Caco-2 (cell line): ENCODE data around the gene TMEM182. TPM values are rescaled to one million over a fixed set of nuclear protein-coding genes. Genes with fewer than 3 reads are reported as not detected.

Source experiments
- BruUV-seq: library from RNA; stranded (reverse); fragments of 400-500 nt; replicated peaks from 2 replicates; lab custom pipeline; 2021; lab: Mats Ljungman, UMichigan
- CTCF ChIA-PET: fragments of 300-600 bp; sonication (Branson Sonifier 250); formaldehyde crosslinking; loops from one replicate; lab custom pipeline; 2022; ENCODE audit warnings: antibody characterized with exemption; lab: Charles Lee
- POLR2A ChIA-PET: fragments of 300-600 bp; sonication (Branson Sonifier 250); formaldehyde crosslinking; loops from one replicate; lab custom pipeline; 2022; ENCODE audit warnings: antibody characterized with exemption; lab: Charles Lee
- DNase-seq, 2 experiments: peaks; one replicate each; pipeline versions ENCODE4 v3.0.0 to v3.0.0-alpha.2; 2020 to 2022
- H3K27me3 ChIP-seq: replicated peaks from 2 replicates; pipeline ENCODE4 v1.6.0; 2011; ENCODE audit warnings: low read length; ENCODE audit not compliant: control insufficient read depth, insufficient read depth
- H3K36me3 ChIP-seq: 2 replicates; pipeline ENCODE4 v1.5.1; 2011; ENCODE audit warnings: low read length; ENCODE audit not compliant: control insufficient read depth, insufficient read depth
- H3K4me1 ChIP-seq: fragments of 250-450 bp; sonication (Bioruptor Pico); 2 replicates; pipeline ENCODE4 v1.5.1; 2020; ENCODE audit warnings: mild to moderate bottlenecking
- H3K4me3 ChIP-seq: 2 replicates; pipeline ENCODE4 v1.5.1; 2011; ENCODE audit warnings: low read depth, mild to moderate bottlenecking, control low read depth, low read length
- H3K9me3 ChIP-seq: fragments of 250-450 bp; sonication (Bioruptor Pico); 2 replicates; pipeline ENCODE4 v1.5.1; 2020; ENCODE audit warnings: mild to moderate bottlenecking, moderate library complexity
- H3K27ac Mint-ChIP-seq: one replicate; pipeline ENCODE4 v1.8.0; 2022; ENCODE audit warnings: mixed read lengths; ENCODE audit not compliant: unreplicated experiment
- H3K27me3 Mint-ChIP-seq: one replicate; pipeline ENCODE4 v1.8.0; 2022; ENCODE audit warnings: mixed read lengths; ENCODE audit not compliant: insufficient read depth, unreplicated experiment
- H3K36me3 Mint-ChIP-seq: one replicate; pipeline ENCODE4 v1.8.0; 2022; ENCODE audit warnings: mild to moderate bottlenecking, mixed read lengths; ENCODE audit not compliant: insufficient read depth, unreplicated experiment
- H3K4me1 Mint-ChIP-seq: one replicate; pipeline ENCODE4 v1.8.0; 2022; ENCODE audit warnings: low read depth, mixed read lengths; ENCODE audit not compliant: unreplicated experiment
- H3K4me3 Mint-ChIP-seq: one replicate; pipeline ENCODE4 v1.8.0; 2022; ENCODE audit warnings: mild to moderate bottlenecking, moderate library complexity, mixed read lengths; ENCODE audit not compliant: unreplicated experiment
- H3K9me3 Mint-ChIP-seq: one replicate; pipeline ENCODE4 v1.8.0; 2022; ENCODE audit warnings: mixed read lengths; ENCODE audit not compliant: unreplicated experiment
- intact Hi-C: fragments of 100-400 bp; cut with micrococcal nuclease; formaldehyde crosslinking; loops from one replicate; pipeline ENCODE4 v1.10.0; 2022; ENCODE audit not compliant: unreplicated experiment
- total RNA-seq: library from RNA; stranded (reverse); gene quantifications from 2 replicates; pipeline ENCODE4 v1.2.3, GENCODE V29; 2022
- TF ChIP-seq, protein P1 (sequence below), 2 experiments: fragments of 200-600 bp in 1 of 2; IDR thresholded peaks; 1 replicate in 1 of 2; 2 replicates in 1 of 2; pipeline versions ENCODE4 v1.5.1 to v1.8.0; 2011 to 2022; ENCODE audit warnings: antibody characterized with exemption in 1 of 2, control low read depth in 1 of 2, inconsistent platforms in 1 of 2, low read depth in 1 of 2, low read length in 1 of 2, mild to moderate bottlenecking in 1 of 2, moderate library complexity in 1 of 2; ENCODE audit not compliant: insufficient read depth in 1 of 2, severe bottlenecking in 1 of 2, unreplicated experiment in 1 of 2

The TMEM182 gene
- total RNA-seq, 1 experiment from 2014 or later = 13.6 TPM

DNA sequence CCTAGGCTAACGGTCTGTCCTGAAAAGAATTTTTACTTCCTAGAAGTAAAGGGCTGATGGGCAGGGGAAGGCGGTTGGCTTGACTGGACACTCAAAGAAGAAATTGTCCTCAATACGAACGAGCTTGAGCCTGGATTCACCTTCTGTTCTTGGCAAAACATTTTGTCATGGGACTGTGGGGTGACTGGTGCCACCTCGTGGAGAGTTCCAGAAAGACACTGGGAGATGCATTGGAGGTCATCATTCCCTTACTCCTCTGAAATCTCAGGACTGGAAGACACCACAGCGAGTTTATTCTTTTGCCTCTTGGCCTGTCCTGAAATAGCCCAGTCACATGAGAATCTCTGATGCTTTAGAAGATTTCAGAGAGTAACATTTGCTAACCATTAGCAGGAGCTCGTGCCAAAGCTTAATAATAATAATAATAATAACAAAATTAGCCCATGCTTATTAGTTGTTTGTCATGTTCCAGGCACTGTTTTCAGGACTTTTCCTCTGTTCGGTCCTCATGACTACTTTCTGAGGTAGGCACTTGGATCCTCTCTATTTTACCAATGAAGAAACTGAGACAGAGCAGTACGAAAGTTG lies 44.5 kb downstream of the TMEM182 start:
- POLR2A ChIA-PET = no interaction called here
- H3K27ac Mint-ChIP-seq = no peak overlapping the region

DNA sequence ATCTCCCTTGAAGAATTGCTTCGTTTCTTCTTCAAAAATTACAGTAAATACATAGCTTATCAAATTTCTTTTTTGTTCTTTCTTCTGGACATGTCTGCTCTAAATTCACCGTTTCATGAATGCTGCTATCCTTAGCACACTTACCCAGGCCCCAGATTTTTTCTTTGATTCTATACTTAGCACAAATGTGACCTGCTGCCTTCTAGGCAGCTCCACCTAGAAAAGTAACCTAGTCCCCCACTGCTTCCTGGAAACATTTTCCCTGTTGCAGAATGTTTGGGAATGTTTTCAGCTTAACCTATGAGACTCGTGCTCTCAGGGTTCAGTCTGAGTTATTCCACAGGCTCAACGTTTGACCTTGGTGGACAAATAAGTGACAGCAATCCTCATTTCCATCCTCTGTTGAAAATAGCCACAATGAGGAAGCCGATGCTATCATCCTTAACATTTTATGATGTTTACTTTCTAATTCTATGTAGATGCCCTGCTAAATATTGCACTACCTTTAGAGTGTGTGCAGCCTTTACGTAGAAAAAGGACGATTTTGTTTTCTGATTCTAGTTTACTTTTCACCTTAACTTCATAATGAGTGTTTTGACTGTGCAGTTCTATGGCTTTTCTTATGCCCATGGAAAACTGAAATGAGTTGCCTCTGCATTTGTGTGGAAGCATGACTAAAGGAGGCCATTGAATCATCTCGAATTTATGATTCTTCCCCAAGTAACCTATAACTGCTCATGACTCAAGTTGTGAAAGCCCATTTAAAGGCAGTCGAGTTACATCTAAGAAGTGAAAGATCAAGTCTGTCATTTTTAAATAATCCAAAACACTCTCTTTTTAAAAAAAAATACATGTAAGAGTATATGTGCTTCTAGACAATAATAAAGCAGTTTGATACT lies 47.7 kb downstream of the TMEM182 start:
- no peak for DNase-seq
- ChIA-PET POLR2A (no interaction called here), CTCF (no interaction called here)
- H3K4me3 Mint-ChIP-seq = no peak overlapping the region
- Histone ChIP-seq H3K27me3 (no peaks in the 10 kb centered on the region), H3K36me3 (no peaks in the 10 kb centered on the region), H3K4me3 (no peak overlapping the region), H3K4me1 (no peaks in the 10 kb centered on the region), H3K9me3 (no peaks in the 10 kb centered on the region)
- H3K27me3 Mint-ChIP-seq = no peaks in the 10 kb centered on the region
- TF ChIP-seq, protein P1, sequence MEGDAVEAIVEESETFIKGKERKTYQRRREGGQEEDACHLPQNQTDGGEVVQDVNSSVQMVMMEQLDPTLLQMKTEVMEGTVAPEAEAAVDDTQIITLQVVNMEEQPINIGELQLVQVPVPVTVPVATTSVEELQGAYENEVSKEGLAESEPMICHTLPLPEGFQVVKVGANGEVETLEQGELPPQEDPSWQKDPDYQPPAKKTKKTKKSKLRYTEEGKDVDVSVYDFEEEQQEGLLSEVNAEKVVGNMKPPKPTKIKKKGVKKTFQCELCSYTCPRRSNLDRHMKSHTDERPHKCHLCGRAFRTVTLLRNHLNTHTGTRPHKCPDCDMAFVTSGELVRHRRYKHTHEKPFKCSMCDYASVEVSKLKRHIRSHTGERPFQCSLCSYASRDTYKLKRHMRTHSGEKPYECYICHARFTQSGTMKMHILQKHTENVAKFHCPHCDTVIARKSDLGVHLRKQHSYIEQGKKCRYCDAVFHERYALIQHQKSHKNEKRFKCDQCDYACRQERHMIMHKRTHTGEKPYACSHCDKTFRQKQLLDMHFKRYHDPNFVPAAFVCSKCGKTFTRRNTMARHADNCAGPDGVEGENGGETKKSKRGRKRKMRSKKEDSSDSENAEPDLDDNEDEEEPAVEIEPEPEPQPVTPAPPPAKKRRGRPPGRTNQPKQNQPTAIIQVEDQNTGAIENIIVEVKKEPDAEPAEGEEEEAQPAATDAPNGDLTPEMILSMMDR (IDR thresholded peaks at IDR 0.05; ENCODE audit: insufficient read depth in 1 of 2, low read depth in 1 of 2, low read length in 1 of 2, severe bottlenecking in 1 of 2, unreplicated experiment in 1 of 2) = no peak
- H3K27ac Mint-ChIP-seq = no peak overlapping the region
- intact Hi-C loops = no loop called here
- BruUV-seq = no TSS peak
- peaks cover 5% of the 10 kb centered on the region for H3K36me3 Mint-ChIP-seq
- H3K9me3 Mint-ChIP-seq = no peaks in the 10 kb centered on the region
- H3K4me1 Mint-ChIP-seq = no peaks in the 10 kb centered on the region

More for the DNA sequence above, 44.5 kb downstream of the TMEM182 start:
- intact Hi-C loops = loop anchor here (1.0 kb wide), 5 partner anchors 49 to 354 kb away; no protein-coding TSS in a partner anchor
- Mint-ChIP-seq H3K27me3 (no peaks in the 10 kb centered on the region), H3K4me3 (no peak overlapping the region), H3K4me1 (no peaks in the 10 kb centered on the region), H3K36me3 (peaks cover 5% of the 10 kb centered on the region), H3K9me3 (peaks cover 5% of the 10 kb centered on the region)
- no TSS peak for BruUV-seq
- no peaks in the 10 kb centered on the region for H3K27me3 ChIP-seq
- TF ChIP-seq, protein P1 (IDR thresholded peaks at IDR 0.05; ENCODE audit: insufficient read depth in 1 of 2, low read depth in 1 of 2, low read length in 1 of 2, severe bottlenecking in 1 of 2, unreplicated experiment in 1 of 2) = peak; percentile 85 to 90
- H3K4me3 ChIP-seq = no peak overlapping the region
- H3K4me1 ChIP-seq = peaks cover 10% of the 10 kb centered on the region
- H3K36me3 ChIP-seq = no peaks in the 10 kb centered on the region; the same call in 1 of the 2 replicates
- peaks cover 23% of the 10 kb centered on the region for H3K9me3 ChIP-seq
- CTCF ChIA-PET = interaction anchor here (0.5 to 1.8 kb wide), 8 partner anchors 8 to 354 kb away, joined by 3 to 29 read pairs (median 4); partner anchors contain the start of gene TMEM182
- peak; percentile 66 to 80 for DNase-seq

DNA sequence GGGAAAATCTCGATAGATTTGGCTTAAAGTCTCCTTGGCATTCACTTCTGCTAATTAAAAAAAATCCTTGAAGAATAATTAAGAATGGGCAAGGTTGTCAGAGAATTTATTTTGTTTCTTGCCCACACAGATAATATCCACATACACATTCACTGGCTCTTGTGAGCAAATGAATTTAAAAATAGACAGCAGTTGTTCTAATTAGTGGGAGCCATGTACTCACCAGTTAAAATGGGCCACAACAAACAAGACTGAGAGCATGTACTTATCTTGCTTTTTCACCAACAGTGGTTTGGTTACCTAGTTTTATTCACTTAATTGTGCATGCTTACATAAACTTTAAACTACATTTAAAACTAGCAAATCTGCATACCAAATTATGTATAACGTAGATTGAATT lies 53.5 kb downstream of the TMEM182 start:
- Mint-ChIP-seq H3K4me1 (no peaks in the 10 kb centered on the region), H3K9me3 (no peaks in the 10 kb centered on the region), H3K4me3 (no peak overlapping the region), H3K36me3 (no peaks in the 10 kb centered on the region), H3K27ac (no peak overlapping the region), H3K27me3 (no peaks in the 10 kb centered on the region)
- Histone ChIP-seq H3K36me3 (no peaks in the 10 kb centered on the region), H3K9me3 (no peaks in the 10 kb centered on the region), H3K27me3 (no peaks in the 10 kb centered on the region), H3K4me3 (no peak overlapping the region), H3K4me1 (no peaks in the 10 kb centered on the region)
- intact Hi-C loops = no loop called here
- ChIA-PET CTCF (interaction anchor here (0.8 kb wide), 1 partner anchor 9 kb away, joined by 3 read pairs; no protein-coding TSS in a partner anchor), POLR2A (no interaction called here)
- TF ChIP-seq, protein P1 (IDR thresholded peaks at IDR 0.05; ENCODE audit: insufficient read depth in 1 of 2, low read depth in 1 of 2, low read length in 1 of 2, severe bottlenecking in 1 of 2, unreplicated experiment in 1 of 2) = no peak
- no TSS peak for BruUV-seq
- DNase-seq = no peak
